ENCODE measurements around the gene VASP.

Gene VASP

DNA sequence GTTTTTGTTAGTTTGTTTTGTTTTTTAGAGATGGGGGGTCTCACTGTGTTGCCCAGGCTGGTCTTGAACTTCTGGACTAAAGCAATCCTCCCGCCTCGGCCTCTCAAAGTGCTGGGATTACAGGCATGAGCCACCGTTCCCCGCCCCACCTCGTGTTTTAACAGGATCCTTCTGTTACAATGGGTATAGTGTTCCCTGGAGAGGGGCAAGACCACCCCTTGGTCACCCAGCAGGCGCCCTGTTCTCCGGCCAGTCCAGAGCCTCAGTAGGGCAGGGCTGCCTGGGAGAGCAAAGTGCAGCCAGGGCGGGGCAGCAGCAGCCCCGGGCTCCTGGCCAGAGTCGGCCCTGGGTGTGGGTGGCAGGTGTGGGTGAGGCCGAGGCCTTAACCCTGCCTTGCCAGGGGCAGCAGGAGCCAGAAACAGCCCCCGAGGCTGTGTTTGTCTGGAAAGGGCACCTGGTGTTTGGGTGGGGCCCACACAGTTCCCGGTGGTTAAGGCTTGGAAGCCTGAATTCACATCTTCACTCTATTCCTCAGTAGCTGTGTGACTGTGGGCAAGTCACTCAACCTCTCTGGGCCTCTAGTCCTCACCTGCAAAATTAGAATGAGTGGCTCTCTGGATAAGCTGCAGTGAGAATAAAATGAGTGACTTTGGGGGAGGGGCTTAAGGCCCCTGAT, 7.2 kb downstream of the VASP start:
- DNase-seq (ENCODE audit: low spot score): no peak

- DNase-seq (ENCODE audit: low spot score): peak; percentile 64
Measured at GRCh38 chr19:45515081-45515624, 7.9 kb downstream of the VASP start.

DNA sequence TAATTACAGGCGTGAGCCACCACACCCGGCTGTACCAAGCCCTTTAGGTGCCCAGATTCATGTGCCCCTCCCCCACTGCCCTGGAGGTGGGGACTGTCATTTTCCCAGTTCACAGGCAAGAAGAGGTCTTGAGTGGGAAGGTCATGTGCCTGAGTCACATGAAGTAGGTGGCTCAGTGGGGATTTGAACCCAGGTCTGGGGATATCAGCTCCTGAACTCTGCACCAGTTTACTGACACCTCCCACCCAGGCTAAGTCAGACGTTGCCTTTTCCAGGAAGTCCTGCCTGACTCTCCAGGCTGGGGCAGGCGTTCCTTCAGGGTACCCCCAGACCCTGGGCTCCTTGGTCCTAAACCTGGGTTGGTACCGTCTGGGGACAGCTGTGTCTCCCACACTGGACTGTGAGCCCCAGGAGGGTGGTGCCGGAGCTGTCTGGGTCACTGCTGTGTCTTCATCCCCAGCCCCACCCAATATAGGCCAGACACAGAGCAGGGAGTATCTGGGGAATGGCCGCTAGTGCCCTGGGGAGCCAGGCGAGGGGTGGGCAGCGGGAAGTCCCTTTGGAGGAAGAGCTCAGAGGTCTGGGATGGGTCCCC, 8.6 kb downstream of the VASP start:
- DNase-seq (ENCODE audit: low spot score): no peak

DNA sequence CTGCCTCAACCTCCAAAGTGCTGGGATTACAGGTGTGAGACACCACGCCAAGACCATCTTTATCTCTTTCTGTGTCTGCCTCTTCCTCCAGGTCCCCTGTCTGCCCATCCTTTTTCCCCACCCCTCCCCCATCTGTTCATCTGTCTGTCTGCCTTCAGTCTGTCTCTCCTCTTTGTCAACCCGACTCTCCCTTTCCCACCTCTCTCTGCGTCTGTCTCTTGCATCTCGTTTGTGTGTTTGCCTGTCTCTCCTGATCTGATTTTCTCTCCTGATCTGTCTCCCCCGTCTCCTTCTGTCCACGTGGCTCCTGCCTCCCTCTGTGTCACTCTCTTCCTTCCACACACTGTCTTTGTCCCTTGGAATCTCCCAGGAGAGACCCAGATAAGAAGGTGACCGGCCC, 10.0 kb downstream of the VASP start:
- DNase-seq (ENCODE audit: low spot score): no peak

DNA sequence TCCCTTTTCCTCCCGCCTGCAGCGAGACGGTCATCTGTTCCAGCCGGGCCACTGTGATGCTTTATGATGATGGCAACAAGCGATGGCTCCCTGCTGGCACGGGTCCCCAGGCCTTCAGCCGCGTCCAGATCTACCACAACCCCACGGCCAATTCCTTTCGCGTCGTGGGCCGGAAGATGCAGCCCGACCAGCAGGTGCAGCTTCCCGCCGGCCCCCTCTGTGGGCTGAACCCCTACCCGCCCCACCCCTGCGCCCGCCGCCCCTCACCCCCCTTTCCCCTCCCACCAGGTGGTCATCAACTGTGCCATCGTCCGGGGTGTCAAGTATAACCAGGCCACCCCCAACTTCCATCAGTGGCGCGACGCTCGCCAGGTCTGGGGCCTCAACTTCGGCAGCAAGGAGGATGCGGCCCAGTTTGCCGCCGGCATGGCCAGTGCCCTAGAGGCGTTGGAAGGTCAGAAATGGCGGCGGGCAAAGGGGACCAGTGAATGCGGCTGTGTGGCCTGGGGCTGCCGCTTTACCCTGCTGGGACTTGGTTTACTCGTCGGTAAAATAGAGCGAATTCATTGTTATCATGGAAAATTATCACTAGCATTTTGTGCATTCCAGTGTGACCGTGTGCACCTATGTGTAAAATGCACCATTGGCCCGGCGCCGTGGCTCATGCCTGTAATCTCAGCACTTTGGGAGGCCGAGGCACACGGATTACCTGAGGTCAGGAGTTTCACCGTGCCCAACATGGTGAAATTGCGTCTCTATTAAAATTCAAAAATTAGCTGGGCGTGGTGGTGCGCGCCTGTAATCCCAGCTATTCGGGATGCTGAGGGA, 10.6 kb downstream of the VASP start:
- no peak for DNase-seq (ENCODE audit: low spot score)

DNA sequence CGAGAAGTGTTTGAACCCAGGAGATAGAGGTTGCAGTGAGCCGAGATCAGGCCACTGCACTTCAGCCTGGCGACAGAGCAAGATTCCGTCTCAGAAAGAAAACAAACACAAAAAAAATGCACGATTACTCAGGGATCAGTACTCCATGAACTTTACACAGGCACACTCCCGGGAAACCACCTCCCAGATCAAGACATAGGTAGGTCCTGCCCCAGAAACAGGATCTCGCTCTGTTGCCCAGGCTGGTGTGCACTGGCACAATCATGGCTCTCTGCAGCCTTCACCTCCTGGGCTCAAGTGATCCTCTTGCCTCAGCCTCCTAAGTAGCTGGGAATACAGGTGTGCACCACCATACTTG, 11.2 kb downstream of the VASP start:
- no peak for DNase-seq (ENCODE audit: low spot score)

GRCh38 chr19:45522010-45522941, 15.0 kb downstream of the VASP start:
- no peak for DNase-seq (ENCODE audit: low spot score)

DNA sequence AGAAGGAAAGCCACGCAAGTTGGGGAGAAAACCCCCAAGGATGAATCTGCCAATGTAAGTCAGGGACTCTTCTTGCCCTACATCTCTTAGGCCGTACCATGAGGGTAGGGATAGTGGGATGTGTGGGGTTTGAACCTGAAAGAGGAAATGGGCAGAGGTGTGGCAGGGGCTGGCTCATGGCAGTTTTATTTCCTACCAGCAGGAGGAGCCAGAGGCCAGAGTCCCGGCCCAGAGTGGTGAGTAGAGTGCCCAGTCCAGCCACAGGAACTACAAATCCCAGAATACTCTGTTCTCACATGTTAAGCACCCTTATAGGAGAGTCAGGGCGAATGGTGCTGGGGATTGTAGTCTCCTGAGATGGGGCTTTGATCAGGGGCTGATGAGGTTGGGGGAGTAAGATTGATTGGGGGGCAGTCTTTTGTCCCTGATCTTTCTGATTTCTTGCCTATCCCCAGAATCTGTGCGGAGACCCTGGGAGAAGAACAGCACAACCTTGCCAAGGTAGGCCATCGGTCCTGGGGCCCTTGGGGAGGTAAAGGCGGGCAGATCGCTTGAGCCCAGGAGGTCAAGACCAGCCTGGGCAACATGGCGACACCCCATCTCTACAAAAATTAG, 16.5 kb downstream of the VASP start:
- DNase-seq (ENCODE audit: low spot score): peak; percentile 93

GRCh38 chr19:45524575-45525129, 17.4 kb downstream of the VASP start:
- DNase-seq (ENCODE audit: low spot score): peak; percentile 54

GRCh38 chr19:45526143-45526542, 18.9 kb downstream of the VASP start:
- DNase-seq (ENCODE audit: low spot score): peak; percentile 82

DNA sequence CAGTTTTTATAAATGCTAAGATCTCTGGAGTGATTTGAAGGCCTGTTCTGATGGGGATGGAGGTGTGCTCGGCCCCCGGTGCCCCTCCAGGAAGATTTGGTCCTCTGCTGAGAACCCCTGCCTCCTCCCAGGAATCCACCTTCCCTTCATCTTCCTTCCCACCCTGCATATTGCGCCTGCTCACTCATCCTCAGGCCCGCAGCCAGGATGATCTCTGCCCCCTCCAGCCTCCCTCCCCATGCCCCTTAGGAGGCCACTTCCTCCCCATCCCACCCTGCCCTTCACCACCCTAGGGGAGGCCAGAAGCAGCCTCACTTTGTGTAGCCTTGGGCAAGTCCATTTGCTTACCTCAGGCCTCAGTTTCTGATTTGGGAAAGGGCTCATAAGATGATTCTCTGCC, 19.7 kb downstream of the VASP start:
- DNase-seq (ENCODE audit: low spot score): no peak

DNA sequence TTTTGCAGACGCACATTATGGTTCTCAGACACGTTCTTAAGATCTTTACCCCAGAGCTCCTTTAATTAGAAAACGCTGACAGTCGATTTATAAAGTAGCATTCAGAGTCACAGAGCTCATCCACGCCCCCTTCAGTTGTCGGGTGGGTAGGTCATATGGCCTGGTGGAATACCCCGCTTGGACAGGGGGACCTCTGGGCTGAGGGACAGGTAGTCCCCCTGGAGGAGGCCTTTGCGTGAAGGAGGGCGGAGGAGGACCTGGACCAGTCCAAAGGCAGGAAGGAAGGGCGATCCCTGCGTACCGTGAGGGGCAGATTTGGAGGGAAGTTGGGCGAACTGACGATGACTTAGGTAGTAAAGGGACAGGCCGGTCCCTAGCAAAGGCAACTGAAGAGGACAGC, 20.5 kb downstream of the VASP start:
- DNase-seq (ENCODE audit: low spot score): no peak

GRCh38 chr19:45528149-45528743, 21.0 kb downstream of the VASP start:
- no peak for DNase-seq (ENCODE audit: low spot score)

DNA sequence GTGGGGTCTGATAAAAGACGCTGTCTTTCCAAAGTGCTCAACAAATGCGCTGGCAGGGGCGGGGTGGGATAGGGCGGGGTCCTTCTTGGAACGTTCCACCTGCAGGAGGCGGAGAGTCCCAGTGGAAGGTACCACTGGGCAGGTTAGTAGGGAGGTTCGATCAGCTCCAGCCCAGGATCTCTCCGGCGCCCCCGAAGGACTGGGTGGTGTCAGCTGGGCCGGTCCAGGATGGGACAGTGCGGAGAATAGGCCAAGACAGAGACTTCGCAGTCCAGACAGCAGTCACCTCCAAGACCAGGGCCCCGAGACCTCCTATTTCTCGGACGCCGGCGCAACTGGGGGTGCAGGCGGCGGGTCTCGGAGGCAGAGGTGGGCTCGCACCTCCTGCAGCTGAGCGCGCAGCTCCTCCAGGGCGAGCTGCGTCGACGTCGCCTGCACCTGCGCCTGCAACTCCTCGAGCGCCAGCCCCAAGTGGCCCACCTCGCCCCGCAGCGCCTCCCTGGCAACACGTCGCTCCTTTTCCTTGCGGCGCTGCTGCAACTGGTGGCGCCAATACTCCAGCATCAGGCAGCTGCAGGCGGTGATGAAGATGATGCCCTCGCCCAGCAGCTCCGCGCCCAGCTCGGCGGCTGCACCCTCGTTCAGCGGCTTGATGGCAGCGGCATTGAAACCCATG, 21.6 kb downstream of the VASP start:
- DNase-seq (ENCODE audit: low spot score): peak; percentile 72

DNA sequence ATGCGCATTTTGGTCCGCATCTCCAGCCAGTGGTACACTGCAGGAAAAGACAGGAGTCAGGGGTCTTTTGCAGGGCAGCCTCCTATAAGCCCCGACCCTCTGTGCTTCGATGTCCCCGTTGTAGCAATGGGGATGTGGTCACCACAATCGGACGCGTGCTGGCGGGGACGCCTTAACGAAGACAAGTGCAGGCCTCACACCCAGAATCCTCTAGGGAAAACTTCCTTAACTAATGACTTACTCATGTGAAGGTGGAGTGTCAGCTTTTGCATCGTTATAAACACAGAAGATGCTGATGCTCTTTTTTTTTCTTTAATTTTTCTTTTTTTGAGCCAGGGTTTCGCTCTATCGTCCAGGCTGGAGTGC, 22.1 kb downstream of the VASP start:
- no peak for DNase-seq (ENCODE audit: low spot score)

- no peak for DNase-seq (ENCODE audit: low spot score)
Measured at GRCh38 chr19:45531349-45531748, 24.1 kb downstream of the VASP start.

DNA sequence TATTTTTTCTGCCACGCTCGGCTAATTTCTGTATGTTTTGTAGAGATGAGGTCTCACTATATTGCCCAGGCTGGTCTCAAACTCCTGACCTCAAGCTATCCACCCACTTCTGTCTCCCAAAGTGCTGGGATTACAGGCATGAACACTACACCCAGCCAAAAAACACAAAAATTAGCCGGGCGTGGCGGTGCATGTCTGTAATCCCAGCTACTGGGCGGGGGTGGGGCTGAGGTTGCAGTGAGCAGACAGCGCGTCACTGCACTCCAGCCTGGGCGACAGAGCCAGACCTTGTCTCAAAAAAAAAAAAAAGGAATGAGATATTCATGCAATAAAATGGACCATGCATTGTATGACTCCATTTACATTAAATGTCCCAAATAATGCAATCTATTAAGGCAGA, 32.2 kb downstream of the VASP start:
- DNase-seq (ENCODE audit: low spot score): no peak

GRCh38 chr19:45542234-45542668, 35.0 kb downstream of the VASP start:
- DNase-seq (ENCODE audit: low spot score): no peak

- no peak for DNase-seq (ENCODE audit: low spot score)
Measured at GRCh38 chr19:45547211-45547770, 40.0 kb downstream of the VASP start.
